Measurements from ENCODE around the gene CDC73. TPM values are rescaled to one million over a fixed set of nuclear protein-coding genes. Genes with fewer than 3 reads are reported as not detected.
A peak's percentile ranks its signal among the peaks of the same experiment; 100 is the strongest.

The CDC73 gene
- 20.8 TPM for polyA plus RNA-seq (2012; ENCODE audit: insufficient read length, low read depth)

- no peak; the same call in none of the 2 replicates for TF ChIP-seq TAF1 (IDR thresholded peaks at IDR 0.05; ENCODE audit: borderline replicate concordance, insufficient read depth, low read length)
- peak; percentile 73 for TF ChIP-seq POLR2AphosphoS5 (IDR thresholded peaks at IDR 0.05; ENCODE audit: low read depth, low read length)
- no peak; the same call in 1 of the 2 replicates for TF ChIP-seq SIN3A (IDR thresholded peaks at IDR 0.05; ENCODE audit: borderline replicate concordance, insufficient read depth, low read length)
- peak; percentile 93 for TF ChIP-seq FOXP2 (optimal IDR thresholded peaks at IDR 0.05; ENCODE audit: borderline replicate concordance, extremely low read depth, extremely low read length, insufficient read depth)
- 0 out of 4 replicates have a peak, but pooled peaks of 1 of the 2 experiments have one; percentile 3 for TF ChIP-seq REST (IDR thresholded peaks at IDR 0.05; ENCODE audit: insufficient read depth in 1 of 2, low read depth in 2 of 2, low read length in 2 of 2)
Measured at GRCh38 chr1:193121616-193122593, at the start of gene CDC73. TSS of gene CDC73 (plus strand) at chr1:193122031. CDS start at chr1:193122201, 170 bp downstream.

GRCh38 chr1:193077991-193078390, 43.8 kb upstream of the CDC73 start:
- no peak for TF ChIP-seq REST (IDR thresholded peaks at IDR 0.05; ENCODE audit: insufficient read depth in 1 of 2, low read depth in 2 of 2, low read length in 2 of 2)
- no peak for TF ChIP-seq FOXP2 (optimal IDR thresholded peaks at IDR 0.05; ENCODE audit: borderline replicate concordance, extremely low read depth, extremely low read length, insufficient read depth)
- no peak for TF ChIP-seq SIN3A (IDR thresholded peaks at IDR 0.05; ENCODE audit: borderline replicate concordance, insufficient read depth, low read length)
- no peak for TF ChIP-seq TAF1 (IDR thresholded peaks at IDR 0.05; ENCODE audit: borderline replicate concordance, insufficient read depth, low read length)
- no peak for TF ChIP-seq POLR2AphosphoS5 (IDR thresholded peaks at IDR 0.05; ENCODE audit: low read depth, low read length)

- no peak for TF ChIP-seq POLR2AphosphoS5 (IDR thresholded peaks at IDR 0.05; ENCODE audit: low read depth, low read length)
- TF ChIP-seq TAF1 (IDR thresholded peaks at IDR 0.05; ENCODE audit: borderline replicate concordance, insufficient read depth, low read length), result no peak
- TF ChIP-seq SIN3A (IDR thresholded peaks at IDR 0.05; ENCODE audit: borderline replicate concordance, insufficient read depth, low read length), result no peak
- TF ChIP-seq FOXP2 (optimal IDR thresholded peaks at IDR 0.05; ENCODE audit: borderline replicate concordance, extremely low read depth, extremely low read length, insufficient read depth), result no peak
- no peak for TF ChIP-seq REST (IDR thresholded peaks at IDR 0.05; ENCODE audit: insufficient read depth in 1 of 2, low read depth in 2 of 2, low read length in 2 of 2)
Measured at GRCh38 chr1:193079187-193079586, 42.6 kb upstream of the CDC73 start.

GRCh38 chr1:193083365-193084088, 38.3 kb upstream of the CDC73 start:
- no peak for TF ChIP-seq TAF1 (IDR thresholded peaks at IDR 0.05; ENCODE audit: borderline replicate concordance, insufficient read depth, low read length)
- TF ChIP-seq REST (IDR thresholded peaks at IDR 0.05; ENCODE audit: insufficient read depth in 1 of 2, low read depth in 2 of 2, low read length in 2 of 2), result no peak
- no peak for TF ChIP-seq POLR2AphosphoS5 (IDR thresholded peaks at IDR 0.05; ENCODE audit: low read depth, low read length)
- no peak for TF ChIP-seq FOXP2 (optimal IDR thresholded peaks at IDR 0.05; ENCODE audit: borderline replicate concordance, extremely low read depth, extremely low read length, insufficient read depth)
- TF ChIP-seq SIN3A (IDR thresholded peaks at IDR 0.05; ENCODE audit: borderline replicate concordance, insufficient read depth, low read length), result no peak
